HEK293 (cell line): ENCODE results near the gene RCAN2.

ENCODE experiments used
- TF ChIP-seq, protein P1 (sequence below): fragments of 450-650 bp; formaldehyde crosslinking; IDR thresholded peaks from 2 replicates; pipeline ENCODE4 v1.5.1; 2016; ENCODE audit warnings: missing biosample characterization, missing genetic modification characterization
- TF ChIP-seq, protein P2 (sequence below): fragments of 450-650 bp; formaldehyde crosslinking; IDR thresholded peaks from 2 replicates; pipeline ENCODE4 v1.5.1; 2016; ENCODE audit warnings: missing biosample characterization, missing genetic modification characterization, low read depth
- TF ChIP-seq, protein P3 (sequence below): fragments of 450-650 bp; formaldehyde crosslinking; IDR thresholded peaks from 2 replicates; pipeline ENCODE4 v1.5.1; 2016; ENCODE audit warnings: missing biosample characterization, missing genetic modification characterization

DNA sequence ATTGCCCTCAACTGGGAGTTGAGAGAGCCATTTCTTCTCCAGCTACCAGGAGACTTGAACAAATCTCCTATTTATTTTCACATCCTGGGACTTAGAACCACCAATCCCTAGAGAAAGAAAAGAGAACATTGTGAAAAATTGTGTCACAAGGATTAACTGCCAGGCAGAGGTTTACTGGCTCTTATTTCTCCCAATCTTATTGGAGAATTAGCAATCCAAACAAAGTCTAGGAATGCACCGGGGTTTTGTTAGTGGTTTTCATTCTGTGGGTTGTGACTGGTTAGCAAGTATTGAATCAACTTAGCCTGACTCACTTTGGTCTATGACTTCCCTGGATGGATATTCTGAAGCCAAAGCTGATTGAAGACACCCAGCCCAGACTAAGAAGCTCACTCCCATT is 299.3 kb downstream of the RCAN2 start:
- TF ChIP-seq, protein P1, sequence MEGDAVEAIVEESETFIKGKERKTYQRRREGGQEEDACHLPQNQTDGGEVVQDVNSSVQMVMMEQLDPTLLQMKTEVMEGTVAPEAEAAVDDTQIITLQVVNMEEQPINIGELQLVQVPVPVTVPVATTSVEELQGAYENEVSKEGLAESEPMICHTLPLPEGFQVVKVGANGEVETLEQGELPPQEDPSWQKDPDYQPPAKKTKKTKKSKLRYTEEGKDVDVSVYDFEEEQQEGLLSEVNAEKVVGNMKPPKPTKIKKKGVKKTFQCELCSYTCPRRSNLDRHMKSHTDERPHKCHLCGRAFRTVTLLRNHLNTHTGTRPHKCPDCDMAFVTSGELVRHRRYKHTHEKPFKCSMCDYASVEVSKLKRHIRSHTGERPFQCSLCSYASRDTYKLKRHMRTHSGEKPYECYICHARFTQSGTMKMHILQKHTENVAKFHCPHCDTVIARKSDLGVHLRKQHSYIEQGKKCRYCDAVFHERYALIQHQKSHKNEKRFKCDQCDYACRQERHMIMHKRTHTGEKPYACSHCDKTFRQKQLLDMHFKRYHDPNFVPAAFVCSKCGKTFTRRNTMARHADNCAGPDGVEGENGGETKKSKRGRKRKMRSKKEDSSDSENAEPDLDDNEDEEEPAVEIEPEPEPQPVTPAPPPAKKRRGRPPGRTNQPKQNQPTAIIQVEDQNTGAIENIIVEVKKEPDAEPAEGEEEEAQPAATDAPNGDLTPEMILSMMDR, result no peak
- TF ChIP-seq, protein P2, sequence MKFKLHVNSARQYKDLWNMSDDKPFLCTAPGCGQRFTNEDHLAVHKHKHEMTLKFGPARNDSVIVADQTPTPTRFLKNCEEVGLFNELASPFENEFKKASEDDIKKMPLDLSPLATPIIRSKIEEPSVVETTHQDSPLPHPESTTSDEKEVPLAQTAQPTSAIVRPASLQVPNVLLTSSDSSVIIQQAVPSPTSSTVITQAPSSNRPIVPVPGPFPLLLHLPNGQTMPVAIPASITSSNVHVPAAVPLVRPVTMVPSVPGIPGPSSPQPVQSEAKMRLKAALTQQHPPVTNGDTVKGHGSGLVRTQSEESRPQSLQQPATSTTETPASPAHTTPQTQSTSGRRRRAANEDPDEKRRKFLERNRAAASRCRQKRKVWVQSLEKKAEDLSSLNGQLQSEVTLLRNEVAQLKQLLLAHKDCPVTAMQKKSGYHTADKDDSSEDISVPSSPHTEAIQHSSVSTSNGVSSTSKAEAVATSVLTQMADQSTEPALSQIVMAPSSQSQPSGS (tag by site-specific recombination), result no peak
- TF ChIP-seq, protein P3, sequence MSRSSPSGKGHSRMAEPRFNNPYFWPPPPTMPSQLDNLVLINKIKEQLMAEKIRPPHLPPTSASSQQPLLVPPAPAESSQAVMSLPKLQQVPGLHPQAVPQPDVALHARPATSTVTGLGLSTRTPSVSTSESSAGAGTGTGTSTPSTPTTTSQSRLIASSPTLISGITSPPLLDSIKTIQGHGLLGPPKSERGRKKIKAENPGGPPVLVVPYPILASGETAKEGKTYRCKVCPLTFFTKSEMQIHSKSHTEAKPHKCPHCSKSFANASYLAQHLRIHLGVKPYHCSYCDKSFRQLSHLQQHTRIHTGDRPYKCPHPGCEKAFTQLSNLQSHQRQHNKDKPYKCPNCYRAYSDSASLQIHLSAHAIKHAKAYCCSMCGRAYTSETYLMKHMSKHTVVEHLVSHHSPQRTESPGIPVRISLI (tag by site-specific recombination), result no peak
